NCI-H524 treated with DMSO at 0.1 percent for 48 hours (cell line): ENCODE measurements around the gene PNLIPRP1.

ENCODE experiments used
- DNase-seq: peaks from one replicate; lab custom pipeline; 2025; lab: John Stamatoyannopoulos, UW

Gene PNLIPRP1

DNA sequence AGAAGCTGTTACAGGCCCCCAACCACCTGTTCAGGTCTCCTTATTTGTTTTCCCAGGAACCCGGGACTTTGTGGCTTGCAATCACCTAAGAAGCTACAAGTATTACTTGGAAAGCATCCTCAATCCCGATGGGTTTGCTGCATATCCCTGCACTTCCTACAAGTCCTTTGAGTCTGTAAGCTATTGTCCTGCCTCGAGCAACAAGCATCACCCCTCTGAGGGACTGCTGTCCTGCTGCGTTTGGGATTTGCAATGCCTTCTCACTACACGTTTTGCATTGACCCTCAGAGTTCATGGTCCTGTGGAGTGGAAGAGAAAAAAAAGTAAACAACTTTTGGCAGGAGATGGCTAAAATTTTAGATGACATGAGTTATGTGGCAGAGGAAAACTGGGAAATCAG is 9.2 kb downstream of the PNLIPRP1 start:
- no peak for DNase-seq

DNA sequence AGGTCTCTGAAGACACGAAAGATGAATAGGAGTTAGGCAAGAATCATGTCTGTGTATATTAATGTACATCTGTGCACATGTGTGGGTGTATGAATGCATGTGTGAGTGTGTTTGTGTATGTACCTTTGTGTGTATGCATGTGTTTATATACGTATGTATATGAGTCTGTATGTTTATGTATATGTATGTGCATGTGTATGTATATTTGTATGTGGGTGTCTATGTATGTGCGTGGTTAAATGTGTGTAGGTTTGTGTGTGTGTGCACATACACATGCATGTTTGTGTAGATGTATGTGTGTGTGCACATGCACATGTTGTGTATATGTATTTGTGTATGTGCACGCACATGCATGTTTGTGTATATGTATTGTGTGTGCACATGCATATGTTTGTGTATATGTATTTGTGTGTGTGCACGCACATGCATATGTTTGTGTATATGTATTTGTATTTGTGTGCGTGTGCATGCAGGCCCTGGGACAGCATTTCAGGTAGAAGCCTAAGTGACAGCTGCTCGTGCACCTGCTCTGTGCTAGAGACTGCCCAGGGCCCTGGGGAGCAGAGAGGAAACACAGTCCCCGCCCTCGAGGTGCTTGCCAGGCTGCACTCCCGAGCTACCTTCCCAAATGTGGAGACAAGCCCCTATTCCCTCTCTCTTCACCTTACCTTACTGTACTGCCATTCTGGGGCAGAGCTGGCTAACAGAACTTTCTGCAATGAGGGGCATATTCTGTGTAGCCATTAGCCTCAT is 12.1 kb downstream of the PNLIPRP1 start:
- DNase-seq, result no peak

DNA sequence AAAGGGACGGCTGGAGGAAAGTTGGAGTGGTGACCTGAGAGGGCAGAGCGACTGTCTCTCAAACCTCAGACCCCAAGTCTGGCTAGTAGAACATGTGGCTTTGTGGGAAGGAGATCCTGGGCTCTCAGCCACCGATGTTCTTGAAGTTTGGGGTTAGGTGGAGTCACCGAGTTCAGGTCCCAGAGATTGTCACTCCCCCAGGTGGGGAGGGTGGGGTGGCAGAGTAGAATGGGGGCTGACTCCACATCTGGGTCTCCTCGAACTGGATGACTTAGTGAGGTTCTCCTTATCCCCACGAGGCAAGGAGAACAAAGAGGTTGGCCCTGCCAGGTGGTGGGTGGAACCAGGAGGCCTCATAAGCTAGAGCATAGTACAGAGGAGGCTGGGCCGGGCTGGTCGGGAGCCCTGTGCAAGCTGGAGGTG is 15.3 kb downstream of the PNLIPRP1 start:
- no peak for DNase-seq

DNA sequence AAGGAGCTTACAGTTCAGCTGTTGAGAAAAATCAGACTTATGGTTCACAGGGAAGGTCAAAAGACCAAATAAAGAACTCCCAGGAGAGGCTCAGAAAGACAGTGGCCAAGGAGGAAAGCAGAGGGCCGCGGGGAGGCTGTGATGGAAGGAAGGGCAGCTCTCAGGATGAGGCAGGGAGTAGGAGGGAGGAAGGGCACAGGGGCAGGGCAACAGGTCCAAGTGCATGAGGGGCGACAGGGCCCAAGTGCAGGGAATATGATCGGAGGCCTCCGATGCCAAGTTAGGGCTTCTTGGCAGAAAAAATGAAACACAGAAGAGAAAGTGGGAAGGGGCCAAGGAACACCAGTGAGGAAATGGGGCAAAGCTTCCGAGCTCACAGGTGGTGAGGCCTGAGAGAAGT is 16.6 kb downstream of the PNLIPRP1 start:
- no peak for DNase-seq

DNA sequence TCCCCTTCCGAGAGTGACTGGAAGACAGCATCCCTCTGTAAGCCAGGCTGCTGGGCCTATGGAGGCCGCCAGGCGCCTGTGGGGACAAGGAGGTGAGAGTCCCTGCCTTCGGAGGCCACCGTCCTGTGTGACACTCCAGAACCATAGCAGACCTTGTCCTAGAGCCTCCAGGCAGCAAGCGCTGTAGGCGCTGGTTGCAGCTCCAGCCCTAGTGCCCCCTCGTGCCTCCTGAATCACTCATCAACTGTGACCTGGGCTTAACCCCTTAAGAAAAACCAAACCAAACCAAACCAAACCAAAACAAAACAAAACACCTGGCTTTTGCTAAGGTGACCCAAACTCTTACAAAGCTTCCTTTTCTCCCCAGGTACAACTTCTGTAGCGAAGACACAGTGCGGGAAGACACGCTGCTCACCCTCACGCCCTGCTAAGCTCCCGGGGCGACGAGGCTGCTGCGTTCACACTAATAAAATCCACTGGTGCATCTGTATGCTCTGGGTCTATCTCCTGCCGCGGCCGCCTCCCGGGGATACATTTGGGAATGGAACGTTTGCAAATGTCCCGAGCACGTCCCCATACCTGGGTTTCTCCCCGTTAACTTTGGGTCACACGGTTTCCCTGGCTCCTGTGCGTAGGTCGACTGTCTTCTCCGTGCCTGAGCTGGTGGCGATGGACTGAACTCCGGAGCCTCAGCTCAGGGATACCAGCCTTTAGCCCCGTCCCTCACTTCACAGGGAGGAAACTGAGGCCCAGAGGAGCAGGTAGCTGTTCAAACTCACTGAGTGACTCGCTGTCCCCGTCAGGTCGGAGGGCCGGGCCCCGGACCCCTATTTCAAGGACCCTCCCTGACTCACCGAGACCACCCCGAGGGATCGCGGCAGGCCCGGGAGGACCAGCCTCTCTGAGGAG is 18.2 kb downstream of the PNLIPRP1 start:
- DNase-seq, result no peak

DNA sequence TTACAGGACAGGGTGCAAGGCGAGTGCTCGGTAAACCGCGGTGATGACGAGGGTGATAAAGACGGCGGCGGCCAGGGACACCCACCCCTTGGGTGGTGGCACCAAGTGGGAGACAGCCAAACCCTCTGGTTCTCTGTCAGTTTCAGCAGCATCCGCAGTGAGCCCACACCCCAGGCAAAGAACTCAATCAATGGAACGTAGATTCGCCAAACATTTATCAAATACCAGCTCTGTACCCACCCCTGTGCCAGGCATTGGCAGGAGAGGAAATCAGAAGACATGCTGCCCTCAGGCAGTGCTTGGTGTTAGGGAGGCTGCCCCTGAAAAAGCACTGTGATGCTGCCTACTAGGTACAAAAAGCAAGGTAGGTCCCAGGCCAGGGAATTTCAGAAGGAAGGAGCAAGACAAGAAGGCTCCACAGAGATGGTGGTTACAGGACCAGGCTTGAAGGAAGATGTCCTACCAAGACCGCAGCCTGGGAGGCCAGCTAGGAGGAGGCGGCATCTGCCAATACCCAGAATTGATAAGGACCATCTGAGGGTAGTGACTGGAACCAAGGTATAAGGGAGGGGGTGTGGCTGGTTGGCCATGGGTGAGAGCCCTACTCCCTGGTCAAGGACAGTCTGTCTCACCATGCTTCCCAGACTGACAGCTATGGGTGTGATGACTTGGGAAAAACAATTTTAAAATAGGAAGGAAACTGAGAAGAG is 19.8 kb downstream of the PNLIPRP1 start:
- no peak for DNase-seq

DNA sequence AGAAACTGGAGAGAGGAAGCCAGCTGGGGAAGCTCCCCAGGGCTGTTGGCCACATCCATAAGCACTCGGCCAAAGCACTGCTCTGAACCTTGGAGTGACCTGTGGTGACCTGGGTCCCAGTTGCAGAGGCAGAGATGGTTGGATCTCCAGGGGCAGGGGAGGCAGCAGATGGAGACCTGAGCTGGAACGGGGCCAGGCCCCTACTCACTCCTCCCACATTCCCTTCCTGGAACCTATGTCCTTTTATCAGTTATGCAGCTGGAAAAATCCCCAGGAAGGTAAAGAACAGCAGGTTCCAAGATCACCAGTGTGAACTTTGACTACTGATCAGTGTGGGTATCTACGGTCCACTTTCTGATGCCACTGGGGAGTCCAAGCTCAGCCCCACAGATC is 20.4 kb downstream of the PNLIPRP1 start:
- no peak for DNase-seq

DNA sequence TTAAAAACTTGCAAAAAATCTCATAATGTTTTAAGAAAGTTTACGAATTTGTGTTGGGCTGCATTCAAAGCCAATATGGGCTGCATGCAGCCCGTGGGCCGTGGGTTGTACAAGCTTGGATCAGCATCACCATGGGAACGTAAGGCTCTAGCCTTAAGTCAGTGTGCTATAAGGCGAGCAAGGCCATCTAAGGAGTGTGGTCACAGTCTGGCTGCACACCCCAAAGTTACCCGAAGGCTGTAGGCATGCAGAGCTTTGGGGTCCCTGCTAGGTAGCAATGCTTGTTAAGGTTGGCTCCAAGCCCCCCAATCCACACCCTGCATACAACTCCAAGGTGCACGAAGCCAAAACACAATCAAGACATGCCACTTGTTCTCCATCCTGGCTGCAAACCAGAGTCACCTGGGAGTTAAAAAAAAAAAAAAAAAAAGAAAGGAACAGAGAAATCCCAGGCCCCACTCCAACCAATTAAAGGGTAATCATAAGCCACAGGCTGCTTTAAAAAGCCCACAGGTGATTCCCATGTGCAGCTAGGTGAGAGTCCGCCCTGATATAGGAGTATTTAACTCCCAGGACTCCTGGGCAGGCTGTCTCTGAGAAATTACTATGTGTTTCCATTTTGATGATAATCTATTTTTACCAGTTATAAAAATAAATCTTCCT is 21.5 kb downstream of the PNLIPRP1 start:
- no peak for DNase-seq

DNA sequence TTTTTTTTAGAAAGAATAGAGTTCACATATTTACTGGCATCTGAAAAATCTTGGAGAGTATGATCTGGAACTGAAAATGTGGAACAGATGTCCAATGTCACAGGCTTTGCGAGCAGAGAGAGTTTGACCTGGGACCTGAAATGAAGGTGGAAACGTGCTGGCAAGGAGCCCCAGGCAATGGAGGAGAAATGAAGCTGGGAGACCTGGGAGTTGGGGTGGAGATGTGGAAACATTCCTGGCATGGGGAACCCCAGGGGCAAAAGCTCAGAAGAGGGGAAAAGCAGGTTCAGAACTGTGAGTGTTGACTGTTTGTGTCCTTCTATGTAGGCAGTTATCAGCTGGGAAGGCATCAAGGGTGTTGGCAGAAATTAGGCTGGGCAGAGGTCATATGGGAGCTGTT is 22.7 kb downstream of the PNLIPRP1 start:
- no peak for DNase-seq

DNA sequence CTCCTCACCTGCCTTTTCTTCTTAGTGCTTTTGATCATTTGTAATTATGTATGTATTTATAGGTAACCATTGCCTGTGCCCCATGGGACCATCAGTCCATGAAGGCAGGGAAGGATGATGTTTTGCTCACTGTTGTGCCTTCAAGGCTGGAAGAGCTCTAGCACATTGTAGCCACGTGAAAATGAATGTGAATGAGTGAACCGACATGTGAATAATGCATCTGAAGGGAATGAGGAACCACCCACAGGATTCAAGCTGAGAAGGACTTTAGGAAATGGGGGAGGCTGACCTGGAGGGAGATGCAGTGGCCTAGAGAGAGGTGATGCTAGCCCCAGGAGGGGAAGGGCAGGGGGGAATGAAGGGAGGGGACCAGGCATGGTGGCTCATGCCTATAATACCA is 24.0 kb downstream of the PNLIPRP1 start:
- DNase-seq, result no peak

DNA sequence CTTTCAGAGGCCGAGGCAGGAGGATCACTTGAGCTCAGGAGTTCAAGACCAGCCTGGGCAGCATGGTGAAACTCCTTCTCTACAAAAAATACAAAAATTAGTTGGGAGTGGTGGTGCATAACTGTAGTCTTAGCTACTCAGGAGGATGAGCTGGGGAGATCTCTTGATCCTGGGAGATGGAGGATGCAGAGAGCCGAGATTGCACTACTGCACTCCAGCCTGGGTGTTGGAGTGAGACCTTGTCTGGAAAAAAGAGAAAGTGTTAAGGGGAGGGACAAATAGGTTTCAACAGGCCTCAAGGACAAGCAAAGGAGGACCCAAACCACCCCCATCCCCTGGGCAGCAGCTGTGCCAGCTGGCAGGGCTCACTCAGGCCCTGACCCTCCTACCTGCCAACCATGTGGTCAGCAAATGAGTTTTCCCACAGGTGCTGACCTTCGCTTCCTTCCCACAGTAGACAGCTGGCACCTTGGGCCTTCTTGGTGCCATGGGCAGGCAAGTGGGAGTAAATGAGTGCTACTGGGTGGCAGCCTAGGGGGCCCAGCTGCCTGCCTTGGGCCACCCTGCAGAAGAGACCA is 24.5 kb downstream of the PNLIPRP1 start:
- no peak for DNase-seq

DNA sequence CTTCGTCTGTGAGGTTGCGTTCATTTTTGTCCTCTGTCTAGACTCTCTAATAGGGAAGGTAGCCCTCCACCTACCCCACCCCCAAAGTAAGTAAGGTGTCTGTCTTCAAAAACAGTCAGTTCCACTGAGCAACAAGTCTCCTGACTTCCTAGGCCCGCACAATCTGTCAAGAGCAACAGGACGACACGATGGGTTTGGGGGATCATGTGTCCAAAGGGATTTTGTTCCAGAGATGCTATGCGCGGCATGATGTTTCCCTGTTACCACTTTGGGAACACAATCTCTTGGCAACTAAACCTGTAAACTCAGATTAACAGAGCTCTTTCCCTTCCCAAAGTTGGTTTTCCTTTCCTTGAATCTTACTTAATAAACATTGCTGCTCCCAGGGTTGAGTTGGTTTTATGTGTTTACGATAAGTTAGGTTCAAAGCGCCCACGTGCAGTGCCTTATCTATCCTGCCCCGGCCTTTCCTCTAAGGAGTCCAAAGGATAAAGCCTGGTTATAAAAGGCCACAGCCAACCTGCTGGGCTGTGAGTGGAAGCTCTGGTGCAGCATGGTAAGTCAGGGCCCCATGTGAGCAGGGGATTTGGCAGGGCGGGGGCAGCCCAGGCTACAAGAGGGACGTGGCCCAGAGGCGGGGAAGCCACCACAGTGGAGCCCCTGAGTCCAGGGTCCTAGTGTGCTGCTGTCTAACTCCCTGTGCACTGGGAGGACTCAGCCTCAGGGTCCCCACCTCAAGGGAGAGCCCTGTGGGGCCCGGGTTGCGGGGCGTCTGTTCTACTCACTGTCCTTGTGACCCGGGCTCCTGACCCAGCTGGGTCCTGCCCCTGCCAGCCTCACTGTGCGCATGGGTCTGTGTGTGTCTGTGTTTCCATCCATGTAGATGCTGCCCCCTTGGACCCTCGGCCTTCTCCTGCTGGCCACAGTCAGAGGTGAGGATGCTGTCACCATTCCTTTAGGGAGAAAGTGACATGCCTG is 30.0 kb downstream of the PNLIPRP1 start, which contains the start of gene PNLIPRP2:
Gene PNLIPRP2 (plus strand): TSS at position 531 of the 978 bp plus-strand sequence.
- no peak for DNase-seq

DNA sequence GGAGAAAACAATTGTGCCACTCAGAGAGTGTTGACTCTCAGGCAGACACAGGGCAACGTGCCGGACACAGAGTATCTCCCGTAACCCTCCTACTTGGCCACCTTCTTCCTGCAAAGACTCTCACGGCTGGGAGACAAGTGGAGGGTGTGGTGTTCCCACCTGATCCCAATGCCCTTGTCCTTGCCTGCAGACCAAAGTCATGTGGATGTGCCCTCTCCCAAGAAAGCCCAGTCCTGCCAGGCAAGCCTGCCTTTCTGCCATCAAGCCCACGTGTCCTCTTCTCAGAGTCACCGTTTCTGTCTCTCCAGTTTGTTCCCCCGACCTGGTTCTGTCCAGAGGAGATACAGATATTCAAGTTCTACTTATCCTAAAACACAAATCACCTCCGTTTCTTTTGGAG is 30.7 kb downstream of the PNLIPRP1 start:
- DNase-seq, result no peak

DNA sequence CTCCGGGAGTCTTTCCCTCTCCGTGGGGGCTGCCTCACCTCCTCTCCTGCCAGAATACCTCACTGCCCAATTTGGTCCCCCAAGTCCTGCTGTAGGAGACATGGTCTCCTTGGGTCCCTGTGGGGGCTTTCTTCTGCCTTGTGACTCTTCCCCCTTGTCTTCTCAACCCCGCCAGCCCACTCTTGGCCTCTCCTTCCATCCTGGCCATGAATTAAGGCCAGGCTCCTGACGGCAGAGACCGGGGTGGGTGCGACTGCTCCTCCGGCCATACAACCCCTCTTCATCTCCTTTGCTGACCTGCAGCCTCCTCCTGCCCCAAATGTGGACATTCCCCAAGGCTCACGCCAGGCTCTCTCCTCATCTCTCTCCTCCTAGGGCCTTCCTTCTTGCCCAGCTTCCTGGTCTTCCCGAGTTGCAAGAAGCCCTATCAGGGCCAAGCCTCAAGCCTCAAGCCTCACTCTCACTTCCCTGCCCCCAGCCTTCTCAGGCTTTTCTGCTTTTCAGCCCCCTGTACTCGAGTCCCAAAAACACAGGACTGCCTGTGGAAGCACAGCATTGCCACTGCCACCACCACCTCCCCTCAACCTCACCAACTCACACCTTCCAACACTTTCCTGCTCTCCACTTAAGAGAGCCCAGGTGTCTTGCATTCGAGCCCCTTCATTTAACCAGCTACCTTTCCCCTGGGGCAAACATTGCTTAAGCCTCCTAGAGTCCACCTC is 31.3 kb downstream of the PNLIPRP1 start:
- DNase-seq, result no peak

DNA sequence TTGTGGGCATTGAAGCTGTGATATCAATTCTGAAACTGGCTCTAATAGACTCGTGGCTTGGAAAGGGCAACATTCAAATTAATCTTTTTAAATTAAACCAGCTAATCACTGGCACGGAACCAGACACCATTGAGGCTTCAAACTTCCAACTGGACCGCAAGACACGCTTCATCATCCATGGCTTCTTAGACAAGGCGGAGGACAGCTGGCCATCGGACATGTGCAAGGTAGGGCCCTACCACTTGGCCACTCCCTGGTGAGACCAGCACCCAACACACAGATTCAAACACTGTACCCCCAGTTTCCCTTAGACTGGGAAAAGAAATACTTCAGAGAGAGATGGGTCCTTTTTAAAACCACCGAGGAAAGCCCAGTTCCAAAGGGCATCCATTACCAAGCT is 35.1 kb downstream of the PNLIPRP1 start:
- DNase-seq, result no peak

DNA sequence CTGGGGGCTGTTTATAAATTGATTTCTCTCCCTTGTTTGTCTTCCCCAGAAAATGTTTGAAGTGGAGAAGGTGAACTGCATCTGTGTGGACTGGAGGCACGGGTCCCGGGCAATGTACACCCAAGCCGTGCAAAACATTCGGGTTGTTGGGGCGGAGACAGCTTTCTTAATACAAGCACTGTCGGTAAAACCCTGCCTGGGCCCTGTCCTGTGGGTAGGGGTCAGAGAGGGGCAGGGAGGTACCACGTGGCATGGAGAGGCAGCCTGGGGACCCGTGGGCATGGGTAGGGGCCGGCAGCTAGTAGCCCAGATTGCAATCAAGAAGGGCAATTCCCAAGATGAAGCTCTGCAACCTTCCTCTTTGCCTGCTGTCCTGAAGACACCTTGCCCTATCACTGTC is 36.1 kb downstream of the PNLIPRP1 start:
- DNase-seq, result no peak

DNA sequence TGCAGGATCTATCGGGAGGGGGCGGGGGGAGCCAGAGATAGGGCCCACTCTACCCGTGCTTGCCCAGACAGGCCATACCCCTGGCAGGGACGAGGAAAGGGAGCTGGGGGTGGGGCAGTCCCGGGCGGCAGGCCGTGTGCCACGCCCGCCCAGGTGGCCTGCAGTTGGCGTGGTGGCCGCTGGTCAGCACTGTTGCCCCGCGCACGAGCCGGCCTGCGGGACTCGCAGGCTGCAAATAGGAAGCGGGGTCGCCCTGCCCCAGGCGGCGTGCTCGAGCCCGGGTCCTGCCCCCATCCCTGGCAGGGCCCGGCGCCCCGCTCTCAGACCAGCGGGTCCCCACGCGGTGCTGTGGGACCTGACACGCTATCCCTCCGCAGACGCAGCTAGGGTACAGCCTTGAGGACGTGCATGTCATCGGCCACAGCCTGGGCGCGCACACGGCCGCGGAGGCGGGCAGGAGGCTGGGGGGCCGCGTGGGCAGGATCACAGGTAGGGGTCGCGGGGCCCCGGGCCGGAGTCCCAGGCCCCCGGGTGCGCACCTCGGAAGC is 36.7 kb downstream of the PNLIPRP1 start:
- DNase-seq, result no peak

DNA sequence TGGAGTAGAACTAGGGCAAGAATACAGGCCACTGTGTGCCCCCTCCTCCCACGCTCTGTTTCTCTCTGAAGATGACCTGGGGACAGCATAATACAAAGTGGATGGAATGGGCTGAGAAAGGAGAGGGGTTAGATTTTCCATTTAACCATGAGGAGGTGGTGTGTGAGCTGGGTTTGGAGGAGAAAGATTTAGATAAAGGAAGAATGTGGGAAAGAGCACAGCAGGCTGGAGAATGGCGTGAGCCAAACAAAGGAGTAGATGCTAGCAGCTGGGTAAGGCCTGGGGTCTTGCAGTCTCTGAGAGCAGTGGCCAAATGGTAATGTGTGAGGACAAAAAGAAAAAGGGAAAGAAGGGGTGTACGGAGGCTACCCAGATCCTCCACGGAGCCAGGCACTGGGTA is 38.6 kb downstream of the PNLIPRP1 start:
- no peak for DNase-seq

DNA sequence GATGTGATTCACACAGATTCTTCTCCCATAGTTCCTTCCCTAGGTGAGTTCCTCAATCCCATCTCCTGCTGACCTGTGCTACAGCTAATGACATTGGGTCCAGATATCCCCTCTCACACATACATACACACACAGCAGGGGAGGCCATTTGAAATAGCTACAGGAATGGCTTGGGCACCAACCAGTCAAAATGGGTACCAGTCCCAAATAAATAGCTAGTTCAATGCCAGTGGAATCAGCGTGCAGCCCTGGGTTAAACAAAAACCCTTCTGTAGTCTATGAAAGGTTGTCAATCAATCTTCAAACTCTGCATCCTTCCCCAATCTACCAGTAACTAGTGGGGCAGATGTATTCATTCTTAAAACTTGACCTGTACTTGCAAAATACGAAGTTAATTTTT is 39.3 kb downstream of the PNLIPRP1 start:
- DNase-seq, result no peak
